Bone marrow (tissue), 2 donors: ENCODE results near the gene SELENOV.

Experiments
- DNase-seq, 2 donors: peaks; one replicate each; lab custom pipeline; 2025; lab: John Stamatoyannopoulos, UW

SELENOV gene

GRCh38 chr19:39558624-39559117 is 43.7 kb downstream of the SELENOV start:
- DNase-seq, result no peak

GRCh38 chr19:39563408-39563807 is 48.5 kb downstream of the SELENOV start:
- DNase-seq, result no peak

GRCh38 chr19:39566064-39566463 is 51.1 kb downstream of the SELENOV start:
- no peak for DNase-seq

- no peak for DNase-seq
Measured at GRCh38 chr19:39568604-39569003, 53.7 kb downstream of the SELENOV start.
